Measurements from ENCODE around the gene GNRH2. TPM values are rescaled to one million over a fixed set of nuclear protein-coding genes. Genes with fewer than 3 reads are reported as not detected.

The GNRH2 gene
- total RNA-seq, 1 donor from 2014 or later, result not detected

Other genes starting within 250 kb of the GNRH2 start
- gene CPXM1, start 243.0 kb upstream of the GNRH2 start, total RNA-seq, result 30.5 TPM
- not detected for gene C20orf141, start 228.6 kb upstream of the GNRH2 start, total RNA-seq
- not detected for gene TMEM239, start 227.3 kb upstream of the GNRH2 start, total RNA-seq
- 16.4 TPM for gene PCED1A, start 203.0 kb upstream of the GNRH2 start, total RNA-seq
- 22.7 TPM for gene VPS16, start 202.9 kb upstream of the GNRH2 start, total RNA-seq
- gene PTPRA, start 170.1 kb upstream of the GNRH2 start, total RNA-seq, result 56.5 TPM
- gene MRPS26, start 2.4 kb downstream of the GNRH2 start, total RNA-seq, result 21.4 TPM
- gene OXT, start 28.0 kb downstream of the GNRH2 start, total RNA-seq, result not detected
- not detected for gene AVP, start 41.1 kb downstream of the GNRH2 start, total RNA-seq
- 11.4 TPM for gene FASTKD5, start 116.2 kb downstream of the GNRH2 start, total RNA-seq
- 3.4 TPM for gene UBOX5, start 116.2 kb downstream of the GNRH2 start, total RNA-seq
- 2.7 TPM for gene LZTS3, start 129.9 kb downstream of the GNRH2 start, total RNA-seq
- 22.4 TPM for gene DDRGK1, start 161.1 kb downstream of the GNRH2 start, total RNA-seq
- gene ITPA, start 165.9 kb downstream of the GNRH2 start, total RNA-seq, result 25.4 TPM
- gene SLC4A11, start 195.6 kb downstream of the GNRH2 start, total RNA-seq, result 0.59 TPM

All from skin of body (tissue), 1 donor.